ENCODE measurements around the gene TDRD3. TPM values are rescaled to one million over a fixed set of nuclear protein-coding genes. Genes with fewer than 3 reads are reported as not detected.

TDRD3 gene
- total and polyA plus RNA-seq, 4 donors, result 3.6 to 15.8 (median 6.2) TPM

DNA sequence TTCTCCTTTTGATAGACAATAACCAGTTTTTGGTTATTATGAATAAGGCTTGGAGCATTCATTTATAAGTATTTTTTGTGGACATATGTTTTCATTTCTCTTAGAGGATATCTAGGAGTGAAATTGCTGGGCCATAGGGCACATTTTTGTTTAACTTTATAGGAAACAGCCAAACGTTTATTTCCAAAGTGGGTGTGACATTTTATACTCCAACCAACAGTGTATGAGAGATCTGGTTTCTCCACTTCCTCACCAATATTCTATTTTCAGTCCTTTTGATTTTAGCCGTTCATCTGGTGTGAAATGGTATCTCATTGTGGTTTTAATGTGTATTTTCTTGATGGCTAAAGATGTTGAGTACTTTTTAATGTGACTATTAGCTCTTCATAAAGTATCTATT is 21.9 kb downstream of the TDRD3 start:
- Histone ChIP-seq H3K36me3 (ENCODE audit: control insufficient read depth in 4 of 4, insufficient read depth in 3 of 4, low read depth in 1 of 4, low read length in 3 of 4) (no peaks in the 10 kb centered on the region), H3K27ac (ENCODE audit: low read depth in 1 of 2, low read length in 2 of 2) (no peak overlapping the region), H3K4me3 (ENCODE audit: low read depth in 1 of 3, low read length in 3 of 3) (no peak overlapping the region), H3K4me1 (ENCODE audit: control insufficient read depth in 4 of 4, insufficient read depth in 4 of 4, low read length in 3 of 4) (peaks cover 0 to 3% (median 0%) of the 10 kb centered on the region in 4 donors), H3K27me3 (ENCODE audit: control insufficient read depth in 4 of 4, insufficient read depth in 4 of 4, low read length in 3 of 4) (no peaks in the 10 kb centered on the region), H3K9me3 (ENCODE audit: control insufficient read depth in 4 of 4, low read length in 3 of 4) (no peaks in the 10 kb centered on the region), H3K9ac (ENCODE audit: low read depth in 1 of 2, low read length in 2 of 2) (no peak overlapping the region)
- TF ChIP-seq, protein P1, sequence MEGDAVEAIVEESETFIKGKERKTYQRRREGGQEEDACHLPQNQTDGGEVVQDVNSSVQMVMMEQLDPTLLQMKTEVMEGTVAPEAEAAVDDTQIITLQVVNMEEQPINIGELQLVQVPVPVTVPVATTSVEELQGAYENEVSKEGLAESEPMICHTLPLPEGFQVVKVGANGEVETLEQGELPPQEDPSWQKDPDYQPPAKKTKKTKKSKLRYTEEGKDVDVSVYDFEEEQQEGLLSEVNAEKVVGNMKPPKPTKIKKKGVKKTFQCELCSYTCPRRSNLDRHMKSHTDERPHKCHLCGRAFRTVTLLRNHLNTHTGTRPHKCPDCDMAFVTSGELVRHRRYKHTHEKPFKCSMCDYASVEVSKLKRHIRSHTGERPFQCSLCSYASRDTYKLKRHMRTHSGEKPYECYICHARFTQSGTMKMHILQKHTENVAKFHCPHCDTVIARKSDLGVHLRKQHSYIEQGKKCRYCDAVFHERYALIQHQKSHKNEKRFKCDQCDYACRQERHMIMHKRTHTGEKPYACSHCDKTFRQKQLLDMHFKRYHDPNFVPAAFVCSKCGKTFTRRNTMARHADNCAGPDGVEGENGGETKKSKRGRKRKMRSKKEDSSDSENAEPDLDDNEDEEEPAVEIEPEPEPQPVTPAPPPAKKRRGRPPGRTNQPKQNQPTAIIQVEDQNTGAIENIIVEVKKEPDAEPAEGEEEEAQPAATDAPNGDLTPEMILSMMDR (IDR thresholded peaks at IDR 0.05; ENCODE audit: low read depth, low read length, missing input control), result no peak
- TF ChIP-seq TAF1 (conservative IDR thresholded peaks at IDR 0.05) (no peak), HNF4G (IDR thresholded peaks at IDR 0.05) (no peak), NR2F2 (IDR thresholded peaks at IDR 0.05) (no peak), EGR1 (IDR thresholded peaks at IDR 0.05; ENCODE audit: low read depth in 2 of 2) (no peak), FOXA2 (IDR thresholded peaks at IDR 0.05) (no peak), YY1 (IDR thresholded peaks at IDR 0.05) (no peak)
- TF ChIP-seq, protein P2, sequence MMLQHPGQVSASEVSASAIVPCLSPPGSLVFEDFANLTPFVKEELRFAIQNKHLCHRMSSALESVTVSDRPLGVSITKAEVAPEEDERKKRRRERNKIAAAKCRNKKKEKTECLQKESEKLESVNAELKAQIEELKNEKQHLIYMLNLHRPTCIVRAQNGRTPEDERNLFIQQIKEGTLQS (IDR thresholded peaks at IDR 0.05), result no peak
- DNase-seq (ENCODE audit: low spot score), result no peak
- WGBS, result 64% methylated on average over 2 of the region's 2 CpGs

DNA sequence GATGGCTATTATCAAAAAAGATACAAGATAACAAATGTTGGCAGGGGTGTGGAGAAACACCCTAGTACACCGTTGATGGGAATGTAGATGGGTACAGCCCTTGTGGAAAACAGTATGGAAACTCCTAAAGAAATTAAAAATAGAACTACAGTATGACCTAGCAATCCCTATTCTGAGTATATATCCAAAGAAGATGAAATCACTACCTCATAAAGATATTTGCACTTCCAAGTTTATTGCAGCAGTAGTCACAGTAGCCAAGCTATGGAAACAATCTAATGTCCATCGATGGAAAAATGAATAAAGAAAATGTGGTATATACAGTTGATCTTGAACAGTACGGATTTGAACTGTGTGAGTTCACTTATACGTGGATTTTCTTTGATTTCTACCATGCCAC is 28.3 kb downstream of the TDRD3 start:
- whole genome bisulfite sequencing, result 90% methylated on average over 4 of the region's 4 CpGs
- Histone ChIP-seq H3K4me3 (ENCODE audit: low read depth in 1 of 3, low read length in 3 of 3) (no peak overlapping the region), H3K27me3 (ENCODE audit: control insufficient read depth in 4 of 4, insufficient read depth in 4 of 4, low read length in 3 of 4) (no peaks in the 10 kb centered on the region), H3K9ac (ENCODE audit: low read depth in 1 of 2, low read length in 2 of 2) (no peak overlapping the region), H3K9me3 (ENCODE audit: control insufficient read depth in 4 of 4, low read length in 3 of 4) (no peaks in the 10 kb centered on the region), H3K27ac (ENCODE audit: low read depth in 1 of 2, low read length in 2 of 2) (no peak overlapping the region), H3K36me3 (ENCODE audit: control insufficient read depth in 4 of 4, insufficient read depth in 3 of 4, low read depth in 1 of 4, low read length in 3 of 4) (no peaks in the 10 kb centered on the region), H3K4me1 (ENCODE audit: control insufficient read depth in 4 of 4, insufficient read depth in 4 of 4, low read length in 3 of 4) (no peaks in the 10 kb centered on the region)
- TF ChIP-seq, protein P2 (IDR thresholded peaks at IDR 0.05), result no peak
- no peak for TF ChIP-seq JUND (IDR thresholded peaks at IDR 0.05)
- TF ChIP-seq, protein P3, sequence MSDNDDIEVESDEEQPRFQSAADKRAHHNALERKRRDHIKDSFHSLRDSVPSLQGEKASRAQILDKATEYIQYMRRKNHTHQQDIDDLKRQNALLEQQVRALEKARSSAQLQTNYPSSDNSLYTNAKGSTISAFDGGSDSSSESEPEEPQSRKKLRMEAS (IDR thresholded peaks at IDR 0.05), result no peak
- no peak for TF ChIP-seq RXRA (IDR thresholded peaks at IDR 0.05)
- TF ChIP-seq HNF4G (IDR thresholded peaks at IDR 0.05), result no peak
- no peak for TF ChIP-seq FOXA2 (IDR thresholded peaks at IDR 0.05)
- no peak for DNase-seq (ENCODE audit: low spot score)

DNA sequence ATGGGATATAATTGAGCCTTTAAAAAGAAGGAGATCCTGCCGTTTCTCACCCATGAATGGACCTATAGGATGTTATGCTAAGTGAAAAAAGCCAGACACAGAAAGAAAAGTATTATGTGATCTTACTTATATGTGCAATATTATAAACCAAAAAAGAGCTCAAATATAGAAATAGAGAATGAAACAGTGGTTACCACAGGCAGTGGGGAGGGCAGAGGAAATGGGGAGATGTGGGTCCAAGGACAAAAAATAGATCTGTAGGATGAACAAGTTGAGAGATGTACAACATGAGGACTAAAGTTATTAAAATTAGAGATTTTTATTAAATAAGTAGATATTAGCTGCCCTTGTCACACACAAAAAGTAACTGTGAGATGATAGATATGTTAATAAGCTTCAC is 29.1 kb downstream of the TDRD3 start:
- Histone ChIP-seq H3K4me1 (ENCODE audit: control insufficient read depth in 4 of 4, insufficient read depth in 4 of 4, low read length in 3 of 4) (no peaks in the 10 kb centered on the region), H3K4me3 (ENCODE audit: low read depth in 1 of 3, low read length in 3 of 3) (no peak overlapping the region), H3K27ac (ENCODE audit: low read depth in 1 of 2, low read length in 2 of 2) (no peak overlapping the region), H3K9me3 (ENCODE audit: control insufficient read depth in 4 of 4, low read length in 3 of 4) (no peaks in the 10 kb centered on the region), H3K27me3 (ENCODE audit: control insufficient read depth in 4 of 4, insufficient read depth in 4 of 4, low read length in 3 of 4) (no peaks in the 10 kb centered on the region), H3K36me3 (ENCODE audit: control insufficient read depth in 4 of 4, insufficient read depth in 3 of 4, low read depth in 1 of 4, low read length in 3 of 4) (no peaks in the 10 kb centered on the region), H3K9ac (ENCODE audit: low read depth in 1 of 2, low read length in 2 of 2) (no peak overlapping the region)
- WGBS, result 79% methylated on average over 1 of the region's 1 CpG
- DNase-seq (ENCODE audit: low spot score), result no peak
- TF ChIP-seq, protein P2 (IDR thresholded peaks at IDR 0.05), result no peak
- no peak for TF ChIP-seq NR2F2 (IDR thresholded peaks at IDR 0.05)
- TF ChIP-seq RXRA (IDR thresholded peaks at IDR 0.05), result no peak

Data from liver (tissue), 9 donors.